Trophoblast cell (in vitro differentiated cells and primary cell): ENCODE results near the gene CHST15.

Experiments
- DNase-seq, 2 donors: peaks; one replicate each; pipeline ENCODE4 v3.0.0-alpha.2; 2016
- H2AFZ ChIP-seq: 2 replicates; pipeline ENCODE4 v1.6.1; 2013; ENCODE audit warnings: low read length, moderate library complexity, mild to moderate bottlenecking; ENCODE audit not compliant: insufficient read depth, poor library complexity
- H2AK5ac ChIP-seq: 2 replicates; pipeline ENCODE4 v1.6.1; 2013; ENCODE audit warnings: mild to moderate bottlenecking, low read length
- H2BK120ac ChIP-seq: 2 replicates; pipeline ENCODE4 v1.6.1; 2013; ENCODE audit warnings: low read length, mild to moderate bottlenecking, moderate library complexity; ENCODE audit not compliant: insufficient read depth, poor library complexity
- H2BK12ac ChIP-seq: 2 replicates; pipeline ENCODE4 v1.6.1; 2013; ENCODE audit warnings: mild to moderate bottlenecking, low read length, moderate library complexity
- H2BK5ac ChIP-seq: 2 replicates; pipeline ENCODE4 v1.6.1; 2013; ENCODE audit warnings: low read length, low read depth, moderate library complexity, mild to moderate bottlenecking; ENCODE audit not compliant: poor library complexity
- H3K14ac ChIP-seq: 2 replicates; pipeline ENCODE4 v1.6.1; 2013; ENCODE audit warnings: mild to moderate bottlenecking, low read length
- H3K18ac ChIP-seq: 2 replicates; pipeline ENCODE4 v1.6.1; 2013; ENCODE audit warnings: mild to moderate bottlenecking, low read length
- H3K23ac ChIP-seq: 2 replicates; pipeline ENCODE4 v1.6.1; 2013; ENCODE audit warnings: low read length
- H3K27ac ChIP-seq: 2 replicates; pipeline ENCODE4 v1.5.1; 2013; ENCODE audit warnings: low read depth, mild to moderate bottlenecking, inconsistent platforms, low read length, moderate library complexity
- H3K27me3 ChIP-seq: 2 replicates; pipeline ENCODE4 v1.6.1; 2013; ENCODE audit warnings: inconsistent platforms, mild to moderate bottlenecking, low read length, moderate library complexity; ENCODE audit not compliant: insufficient read depth
- H3K36me3 ChIP-seq, 2 experiments: 1 replicate in 1 of 2; 2 replicates in 1 of 2; pipeline ENCODE4 v1.6.1; 2013; ENCODE audit warnings: low read length in 2 of 2, mild to moderate bottlenecking in 2 of 2, moderate library complexity in 1 of 2; ENCODE audit not compliant: insufficient read depth in 2 of 2, control insufficient read depth in 1 of 2
- H3K4ac ChIP-seq: 2 replicates; pipeline ENCODE4 v1.6.1; 2013; ENCODE audit warnings: low read depth, mild to moderate bottlenecking, low read length, moderate library complexity
- H3K4me1 ChIP-seq, 2 experiments: 1 replicate in 1 of 2; 2 replicates in 1 of 2; pipeline ENCODE4 v1.6.1; 2013; ENCODE audit warnings: low read length in 2 of 2, mild to moderate bottlenecking in 2 of 2, moderate library complexity in 1 of 2; ENCODE audit not compliant: insufficient read depth in 2 of 2, control insufficient read depth in 1 of 2
- H3K4me2 ChIP-seq: 2 replicates; pipeline ENCODE4 v1.6.1; 2013; ENCODE audit warnings: inconsistent platforms, mild to moderate bottlenecking, low read length, moderate library complexity
- H3K4me3 ChIP-seq: 2 replicates; pipeline ENCODE4 v1.5.1; 2013; ENCODE audit warnings: mild to moderate bottlenecking, low read depth, low read length, inconsistent platforms
- H3K79me1 ChIP-seq: one replicate; pipeline ENCODE4 v1.6.1; 2013; ENCODE audit warnings: low read length
- H3K79me2 ChIP-seq: 2 replicates; pipeline ENCODE4 v1.6.1; 2013; ENCODE audit warnings: low read length, mild to moderate bottlenecking; ENCODE audit not compliant: control insufficient read depth, insufficient read depth, poor library complexity
- H3K9ac ChIP-seq: 2 replicates; pipeline ENCODE4 v1.6.1; 2013; ENCODE audit warnings: mild to moderate bottlenecking, low read length
- H3K9me3 ChIP-seq: 2 replicates; pipeline ENCODE4 v1.6.1; 2013; ENCODE audit warnings: low read depth, mild to moderate bottlenecking, control low read depth, inconsistent platforms, low read length; ENCODE audit not compliant: insufficient read depth
- H4K12ac ChIP-seq: 2 replicates; pipeline ENCODE4 v1.6.1; 2013; ENCODE audit warnings: low read depth, mild to moderate bottlenecking, low read length, moderate library complexity
- H4K8ac ChIP-seq: 2 replicates; pipeline ENCODE4 v1.6.1; 2013; ENCODE audit warnings: low read depth, mild to moderate bottlenecking, low read length, moderate library complexity
- H4K91ac ChIP-seq: one replicate; pipeline ENCODE4 v1.6.1; 2013; ENCODE audit warnings: low read depth, mild to moderate bottlenecking, low read length, moderate library complexity
- WGBS: extraction: QIAGEN DNeasy Blood & Tissue Kit; methylation state at CpG from one replicate; pipeline ENCODE4 v1.1.7; 2013; ENCODE audit warnings: missing lambda C conversion rate; ENCODE audit not compliant: insufficient read length, insufficient coverage; ENCODE audit errors: extremely low coverage; 5-methylcytosine and 5-hydroxymethylcytosine counted together

Gene CHST15

DNA sequence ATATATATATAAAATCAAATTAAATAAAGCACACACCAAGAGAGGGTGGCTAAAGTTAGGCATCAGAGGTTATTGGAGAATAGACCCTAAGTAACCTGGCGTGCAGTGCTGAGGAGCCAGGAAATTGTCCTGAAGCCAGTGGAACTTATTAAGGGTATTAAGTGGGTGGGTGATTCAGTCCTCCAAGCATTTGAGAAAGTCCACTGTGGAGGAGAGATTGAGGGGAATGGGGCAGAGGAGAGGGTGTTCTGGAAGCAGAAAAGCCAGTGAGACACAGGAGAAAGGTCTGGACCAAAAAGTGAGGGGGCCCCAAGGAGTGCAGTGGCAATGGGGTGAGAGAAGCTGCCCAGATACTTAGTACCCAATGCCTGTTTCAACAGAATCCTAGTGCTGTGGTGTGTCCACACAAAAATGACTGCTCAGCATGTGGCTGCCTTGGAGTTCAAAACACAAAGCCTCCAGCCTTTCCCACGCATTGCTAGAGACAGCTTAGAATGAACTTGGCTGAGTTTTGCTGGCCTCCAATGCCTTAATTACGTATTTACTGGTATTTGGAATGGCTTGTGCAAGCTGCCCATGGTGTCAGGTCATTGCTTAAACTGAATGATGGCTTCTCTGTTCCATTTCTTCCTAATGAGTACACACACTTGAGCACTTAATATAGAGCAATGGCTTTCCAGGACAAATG lies 44.9 kb upstream of the CHST15 start:
- WGBS: no CpG with 5 or more reads among the region's 3 CpGs
- no peak overlapping the region for H4K8ac ChIP-seq
- no peak overlapping the region for H3K18ac ChIP-seq

DNA sequence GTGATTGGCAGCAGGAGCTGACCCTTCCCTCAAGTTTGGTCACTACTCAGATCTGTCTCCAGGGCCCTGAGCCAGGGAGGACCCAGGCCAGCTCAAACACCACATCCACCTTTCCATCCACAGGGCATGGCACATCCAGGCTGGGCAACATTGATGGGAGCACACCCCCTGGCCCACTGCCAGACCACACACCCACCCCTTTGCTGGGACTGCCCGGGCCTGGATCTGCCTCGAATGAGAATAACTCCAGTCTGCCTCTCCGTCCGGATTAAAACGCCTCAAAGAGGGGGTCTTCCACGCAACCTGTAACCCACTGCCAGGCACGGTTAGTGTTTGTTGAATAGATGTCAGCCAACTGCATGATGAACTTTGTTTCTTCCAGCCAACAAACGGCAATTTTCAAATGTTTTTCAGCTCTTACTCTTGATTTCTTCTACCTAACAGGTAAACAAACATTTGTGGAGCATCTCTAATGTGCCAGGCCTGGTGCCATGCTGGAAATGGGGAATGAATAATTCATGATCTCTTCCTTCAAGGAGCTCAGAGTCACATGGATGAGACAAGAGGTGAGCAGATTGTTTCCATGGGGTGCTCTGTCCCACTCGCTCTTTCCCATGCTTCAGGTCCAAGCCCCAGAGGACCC lies 41.0 kb upstream of the CHST15 start:
- H3K27ac ChIP-seq: no peak overlapping the region
- no peak overlapping the region for H4K12ac ChIP-seq

More for the DNA sequence above, 44.9 kb upstream of the CHST15 start:
- Histone ChIP-seq H4K12ac (no peak overlapping the region), H2BK12ac (no peak overlapping the region), H2BK120ac (no peak overlapping the region), H3K4ac (no peak overlapping the region), H2BK5ac (no peak overlapping the region), H3K9me3 (no peaks in the 10 kb centered on the region), H3K4me3 (no peak overlapping the region), H3K14ac (no peak overlapping the region), H3K27ac (no peak overlapping the region), H3K9ac (no peak overlapping the region), H3K27me3 (no peaks in the 10 kb centered on the region), H3K4me1 (no peaks in the 10 kb centered on the region), H2AK5ac (no peak overlapping the region), H2AFZ (no peak overlapping the region), H4K91ac (no peak overlapping the region), H3K79me1 (no peaks in the 10 kb centered on the region), H3K36me3 (no peaks in the 10 kb centered on the region), H3K79me2 (no peaks in the 10 kb centered on the region), H3K4me2 (no peak overlapping the region), H3K23ac (no peak overlapping the region)
- DNase-seq: no peak

DNA sequence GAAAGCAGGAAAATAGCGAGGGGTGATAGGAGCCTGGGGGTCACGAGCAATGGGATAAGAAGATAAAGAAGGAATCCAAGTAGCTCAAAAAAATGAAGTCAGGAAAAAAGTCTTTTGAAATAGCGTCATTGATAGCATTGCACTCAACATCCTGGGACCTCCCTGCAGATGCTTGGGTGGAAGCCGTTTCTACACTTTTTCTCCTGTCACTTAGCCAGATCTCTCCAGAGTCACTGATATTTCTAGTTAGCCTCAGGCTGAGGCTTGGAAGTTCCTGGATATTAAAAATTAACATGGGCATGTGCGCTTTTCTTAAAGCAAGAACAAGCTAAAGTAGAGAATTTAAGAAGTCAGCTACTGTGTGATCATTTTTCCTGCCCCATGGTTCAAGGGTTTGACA lies 39.5 kb upstream of the CHST15 start:
- Histone ChIP-seq H3K14ac (no peak overlapping the region), H3K18ac (no peak overlapping the region), H2AK5ac (no peak overlapping the region), H2BK12ac (no peak overlapping the region), H3K23ac (no peak overlapping the region), H2BK5ac (no peak overlapping the region), H3K4me1 (no peaks in the 10 kb centered on the region), H3K27ac (no peak overlapping the region), H3K9ac (no peak overlapping the region), H2AFZ (no peak overlapping the region), H4K12ac (no peak overlapping the region), H4K8ac (no peak overlapping the region), H3K79me1 (no peaks in the 10 kb centered on the region), H4K91ac (no peak overlapping the region), H2BK120ac (no peak overlapping the region), H3K79me2 (no peaks in the 10 kb centered on the region), H3K4me2 (no peak overlapping the region), H3K27me3 (no peaks in the 10 kb centered on the region), H3K4me3 (no peak overlapping the region), H3K9me3 (no peaks in the 10 kb centered on the region), H3K4ac (no peak overlapping the region), H3K36me3 (no peaks in the 10 kb centered on the region)
- DNase-seq: no peak
- no CpG with 5 or more reads among the region's 5 CpGs for WGBS

More for the DNA sequence above, 41.0 kb upstream of the CHST15 start:
- Histone ChIP-seq H2BK12ac (no peak overlapping the region), H3K18ac (no peak overlapping the region), H2BK120ac (no peak overlapping the region), H3K4me3 (no peak overlapping the region), H2BK5ac (no peak overlapping the region), H3K4me1 (no peaks in the 10 kb centered on the region), H3K9me3 (no peaks in the 10 kb centered on the region), H2AFZ (no peak overlapping the region), H3K14ac (no peak overlapping the region), H3K4ac (no peak overlapping the region), H2AK5ac (no peak overlapping the region), H3K9ac (no peak overlapping the region), H3K27me3 (no peaks in the 10 kb centered on the region), H3K4me2 (no peak overlapping the region), H3K36me3 (no peaks in the 10 kb centered on the region), H3K79me2 (no peaks in the 10 kb centered on the region), H3K79me1 (no peaks in the 10 kb centered on the region), H3K23ac (no peak overlapping the region), H4K91ac (no peak overlapping the region), H4K8ac (no peak overlapping the region)
- WGBS: no CpG with 5 or more reads among the region's 9 CpGs
- no peak for DNase-seq

DNA sequence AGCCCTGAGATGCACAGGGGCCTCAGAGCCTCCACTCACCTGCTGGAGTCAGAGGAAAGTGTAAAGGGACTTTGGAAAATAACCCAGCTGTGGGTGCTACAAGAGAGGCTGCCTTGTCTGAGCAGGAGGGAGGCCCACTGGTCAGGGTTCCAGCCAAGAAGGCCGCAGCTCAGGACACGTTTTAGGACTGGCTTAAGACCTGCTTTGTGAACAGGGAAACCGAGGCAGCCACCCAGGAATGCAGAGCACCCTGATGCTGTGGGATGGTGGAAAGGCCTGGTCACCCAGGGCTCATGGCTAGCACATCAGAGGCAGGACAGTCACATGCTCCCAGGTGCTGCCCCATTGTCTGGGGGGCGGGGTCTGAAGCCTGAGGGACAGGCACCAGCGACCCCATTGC lies 38.9 kb upstream of the CHST15 start:
- H3K4me3 ChIP-seq: no peak overlapping the region
- no peak overlapping the region for H2AFZ ChIP-seq
- no peak overlapping the region for H2AK5ac ChIP-seq
- H2BK12ac ChIP-seq: no peak overlapping the region
- WGBS: no CpG with 5 or more reads among the region's 5 CpGs
- H3K27ac ChIP-seq: no peak overlapping the region
- no peak overlapping the region for H3K9ac ChIP-seq
- H3K79me2 ChIP-seq: no peaks in the 10 kb centered on the region
- no peak overlapping the region for H3K4ac ChIP-seq
- H3K79me1 ChIP-seq: no peaks in the 10 kb centered on the region
- no peak for DNase-seq
- H3K27me3 ChIP-seq: no peaks in the 10 kb centered on the region
- no peak overlapping the region for H3K18ac ChIP-seq
- H4K12ac ChIP-seq: no peak overlapping the region
- no peaks in the 10 kb centered on the region for H3K36me3 ChIP-seq
- H3K9me3 ChIP-seq: no peaks in the 10 kb centered on the region
- H3K14ac ChIP-seq: no peak overlapping the region
- H3K4me1 ChIP-seq: no peaks in the 10 kb centered on the region
- H4K91ac ChIP-seq: no peak overlapping the region
- H3K4me2 ChIP-seq: no peak overlapping the region
- no peak overlapping the region for H4K8ac ChIP-seq
- H2BK5ac ChIP-seq: no peak overlapping the region
- H2BK120ac ChIP-seq: no peak overlapping the region
- H3K23ac ChIP-seq: no peak overlapping the region
